ENCODE results near the gene LKAAEAR1. TPM values are rescaled to one million over a fixed set of nuclear protein-coding genes. Genes with fewer than 3 reads are reported as not detected.

The LKAAEAR1 gene
- total and polyA plus RNA-seq, 2 donors from 2014 or later: 0.31 TPM; not detected in 1

DNA sequence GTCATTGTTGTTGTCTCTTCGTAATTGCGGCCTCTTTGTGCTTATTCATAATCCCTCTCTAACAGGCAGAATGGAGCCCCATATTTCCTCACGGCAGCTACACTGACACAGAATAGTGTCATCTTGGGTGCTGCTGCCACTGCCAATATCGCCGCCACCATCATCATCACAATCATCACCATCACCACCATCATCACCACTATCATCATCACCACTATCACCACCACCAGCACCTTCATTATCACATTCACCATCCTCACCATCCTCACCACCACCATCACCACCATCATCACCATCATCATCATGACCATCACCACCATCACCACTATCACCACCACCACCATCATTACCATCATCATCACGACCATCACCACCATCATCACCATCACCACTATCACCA, 12.3 kb upstream of the LKAAEAR1 start:
- H3K9ac ChIP-seq (ENCODE audit: low read length in 3 of 3): no peak overlapping the region
- peaks cover 0 to 2% (median 0%) of the 10 kb centered on the region in 3 donors for H3K9me3 ChIP-seq (ENCODE audit: control insufficient read depth in 2 of 3, insufficient read depth in 1 of 3, low read length in 3 of 3)
- H3K36me3 ChIP-seq (ENCODE audit: control insufficient read depth in 2 of 3, insufficient read depth in 3 of 3, low read length in 3 of 3): no peaks in the 10 kb centered on the region
- no peaks in the 10 kb centered on the region for H3K4me1 ChIP-seq (ENCODE audit: control insufficient read depth in 2 of 3, insufficient read depth in 2 of 3, low read depth in 1 of 3, low read length in 3 of 3)
- H3K4me3 ChIP-seq (ENCODE audit: low read length in 3 of 3): no peak overlapping the region
- no peak overlapping the region for H3K27ac ChIP-seq (ENCODE audit: low read depth in 2 of 2, low read length in 2 of 2)
- FAIRE-seq (no peak), DNase-seq (no peak)
- intact Hi-C loops (cut with DNase I): no loop called here
- H3K27me3 ChIP-seq (ENCODE audit: control insufficient read depth, insufficient read depth, low read length): peaks cover under 1% of the 10 kb centered on the region
- TF ChIP-seq, protein P1, sequence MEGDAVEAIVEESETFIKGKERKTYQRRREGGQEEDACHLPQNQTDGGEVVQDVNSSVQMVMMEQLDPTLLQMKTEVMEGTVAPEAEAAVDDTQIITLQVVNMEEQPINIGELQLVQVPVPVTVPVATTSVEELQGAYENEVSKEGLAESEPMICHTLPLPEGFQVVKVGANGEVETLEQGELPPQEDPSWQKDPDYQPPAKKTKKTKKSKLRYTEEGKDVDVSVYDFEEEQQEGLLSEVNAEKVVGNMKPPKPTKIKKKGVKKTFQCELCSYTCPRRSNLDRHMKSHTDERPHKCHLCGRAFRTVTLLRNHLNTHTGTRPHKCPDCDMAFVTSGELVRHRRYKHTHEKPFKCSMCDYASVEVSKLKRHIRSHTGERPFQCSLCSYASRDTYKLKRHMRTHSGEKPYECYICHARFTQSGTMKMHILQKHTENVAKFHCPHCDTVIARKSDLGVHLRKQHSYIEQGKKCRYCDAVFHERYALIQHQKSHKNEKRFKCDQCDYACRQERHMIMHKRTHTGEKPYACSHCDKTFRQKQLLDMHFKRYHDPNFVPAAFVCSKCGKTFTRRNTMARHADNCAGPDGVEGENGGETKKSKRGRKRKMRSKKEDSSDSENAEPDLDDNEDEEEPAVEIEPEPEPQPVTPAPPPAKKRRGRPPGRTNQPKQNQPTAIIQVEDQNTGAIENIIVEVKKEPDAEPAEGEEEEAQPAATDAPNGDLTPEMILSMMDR (IDR thresholded peaks at IDR 0.05; ENCODE audit: borderline replicate concordance, extremely low read depth, insufficient read depth): no peak

DNA sequence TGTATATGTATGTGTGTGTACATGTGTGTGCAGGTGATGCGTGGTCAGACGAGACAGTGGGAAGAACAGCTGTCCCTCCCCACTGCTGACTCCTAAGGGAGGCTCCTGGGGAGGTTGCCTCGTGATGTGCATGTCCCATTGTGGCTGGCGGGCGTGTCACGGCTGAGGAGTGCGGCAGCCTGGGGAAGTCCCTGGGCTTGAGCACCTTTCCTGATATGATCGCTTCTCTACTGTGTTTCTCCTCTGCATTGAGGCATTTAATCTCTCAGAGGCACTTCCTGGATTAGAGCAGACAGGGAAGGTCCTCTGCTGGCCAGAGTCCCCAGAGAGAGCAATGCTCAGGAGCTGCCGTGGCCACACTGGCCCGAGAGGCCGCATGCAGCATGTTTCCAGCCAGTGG, 11.7 kb upstream of the LKAAEAR1 start:
- no peak overlapping the region for H3K9ac ChIP-seq (ENCODE audit: low read length in 3 of 3)
- H3K36me3 ChIP-seq (ENCODE audit: control insufficient read depth in 2 of 3, insufficient read depth in 3 of 3, low read length in 3 of 3): no peaks in the 10 kb centered on the region
- no peak overlapping the region for H3K4me3 ChIP-seq (ENCODE audit: low read length in 3 of 3)
- no peaks in the 10 kb centered on the region for H3K4me1 ChIP-seq (ENCODE audit: control insufficient read depth in 2 of 3, insufficient read depth in 2 of 3, low read depth in 1 of 3, low read length in 3 of 3)
- intact Hi-C loops (cut with DNase I): no loop called here
- DNase-seq (no peak), FAIRE-seq (no peak)
- H3K27me3 ChIP-seq (ENCODE audit: control insufficient read depth, insufficient read depth, low read length): no peaks in the 10 kb centered on the region
- H3K27ac ChIP-seq (ENCODE audit: low read depth in 2 of 2, low read length in 2 of 2): no peak overlapping the region
- TF ChIP-seq, protein P1 (IDR thresholded peaks at IDR 0.05; ENCODE audit: borderline replicate concordance, extremely low read depth, insufficient read depth): no peak
- H3K9me3 ChIP-seq (ENCODE audit: control insufficient read depth in 2 of 3, insufficient read depth in 1 of 3, low read length in 3 of 3): peaks cover 0 to 2% (median 0%) of the 10 kb centered on the region in 3 donors

DNA sequence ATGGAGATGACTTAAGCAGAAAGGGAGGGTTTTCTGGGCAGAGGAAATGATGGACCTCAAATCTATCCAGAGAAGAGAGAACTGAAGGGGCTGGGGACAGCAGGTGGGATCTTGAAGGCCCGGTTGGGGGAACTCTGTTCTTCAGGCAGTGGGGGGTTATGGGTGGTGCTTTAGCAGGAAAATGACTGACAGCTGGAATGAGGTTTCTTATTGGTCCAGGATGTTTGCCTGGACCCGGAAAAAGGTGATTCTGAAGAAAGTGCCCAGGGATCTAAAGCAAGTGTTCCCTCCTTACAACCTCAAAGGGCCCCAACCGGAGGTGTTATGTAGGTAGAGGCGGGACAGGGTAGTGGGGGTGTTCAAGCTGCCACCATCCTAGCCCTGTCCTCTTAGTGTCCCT, 11.3 kb upstream of the LKAAEAR1 start:
- TF ChIP-seq, protein P1 (IDR thresholded peaks at IDR 0.05; ENCODE audit: borderline replicate concordance, extremely low read depth, insufficient read depth): no peak
- no peaks in the 10 kb centered on the region for H3K27me3 ChIP-seq (ENCODE audit: control insufficient read depth, insufficient read depth, low read length)
- no peak overlapping the region for H3K9ac ChIP-seq (ENCODE audit: low read length in 3 of 3)
- H3K4me3 ChIP-seq (ENCODE audit: low read length in 3 of 3): no peak overlapping the region
- no peaks in the 10 kb centered on the region for H3K36me3 ChIP-seq (ENCODE audit: control insufficient read depth in 2 of 3, insufficient read depth in 3 of 3, low read length in 3 of 3)
- FAIRE-seq (no peak), DNase-seq (no peak)
- peaks cover 0 to 2% (median 0%) of the 10 kb centered on the region in 3 donors for H3K9me3 ChIP-seq (ENCODE audit: control insufficient read depth in 2 of 3, insufficient read depth in 1 of 3, low read length in 3 of 3)
- H3K27ac ChIP-seq (ENCODE audit: low read depth in 2 of 2, low read length in 2 of 2): no peak overlapping the region
- no peaks in the 10 kb centered on the region for H3K4me1 ChIP-seq (ENCODE audit: control insufficient read depth in 2 of 3, insufficient read depth in 2 of 3, low read depth in 1 of 3, low read length in 3 of 3)
- intact Hi-C loops (cut with DNase I): no loop called here

DNA sequence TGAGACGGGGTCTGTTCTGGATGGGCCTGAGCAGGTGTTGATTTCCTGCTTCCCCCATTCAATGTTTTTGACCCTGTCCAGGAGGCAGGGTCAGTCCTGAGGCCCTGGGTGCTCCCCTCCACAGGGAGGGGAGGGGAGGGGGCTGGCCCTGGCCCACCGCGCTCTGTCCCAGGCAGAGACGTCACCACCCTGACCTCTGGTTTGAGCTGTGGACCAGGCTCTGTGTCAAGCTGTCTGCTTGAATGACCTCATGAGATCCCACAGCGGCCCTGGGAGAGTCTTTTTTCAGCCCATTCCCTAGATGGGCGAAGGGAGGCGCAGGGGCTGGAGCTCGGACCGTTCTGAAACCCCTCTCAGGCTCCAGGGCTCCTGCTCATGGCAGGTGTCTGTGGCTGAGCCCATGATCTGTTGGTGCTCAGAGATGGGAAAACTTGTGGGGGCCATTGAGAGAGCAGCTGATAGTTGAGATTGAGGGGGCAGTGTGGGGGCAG, 8.9 kb upstream of the LKAAEAR1 start:
- no peak for DNase-seq
- H3K36me3 ChIP-seq (ENCODE audit: control insufficient read depth in 2 of 3, insufficient read depth in 3 of 3, low read length in 3 of 3): no peaks in the 10 kb centered on the region
- H3K27ac ChIP-seq (ENCODE audit: low read depth in 2 of 2, low read length in 2 of 2): no peak overlapping the region
- H3K27me3 ChIP-seq (ENCODE audit: control insufficient read depth, insufficient read depth, low read length): no peaks in the 10 kb centered on the region
- intact Hi-C loops (cut with DNase I): no loop called here
- FAIRE-seq: no peak
- H3K4me1 ChIP-seq (ENCODE audit: control insufficient read depth in 2 of 3, insufficient read depth in 2 of 3, low read depth in 1 of 3, low read length in 3 of 3): no peaks in the 10 kb centered on the region
- TF ChIP-seq, protein P1 (IDR thresholded peaks at IDR 0.05; ENCODE audit: borderline replicate concordance, extremely low read depth, insufficient read depth): no peak
- no peak overlapping the region for H3K9ac ChIP-seq (ENCODE audit: low read length in 3 of 3)
- peaks cover 0 to 2% (median 0%) of the 10 kb centered on the region in 3 donors for H3K9me3 ChIP-seq (ENCODE audit: control insufficient read depth in 2 of 3, insufficient read depth in 1 of 3, low read length in 3 of 3)
- H3K4me3 ChIP-seq (ENCODE audit: low read length in 3 of 3): no peak overlapping the region
